Measurements from ENCODE around the gene MMP24OS. TPM values are rescaled to one million over a fixed set of nuclear protein-coding genes. Genes with fewer than 3 reads are reported as not detected.
A peak's percentile ranks its signal among the peaks of the same experiment; 100 is the strongest.

The MMP24OS gene
- total RNA-seq, 1 donor from 2014 or later: 43.1 TPM

DNA sequence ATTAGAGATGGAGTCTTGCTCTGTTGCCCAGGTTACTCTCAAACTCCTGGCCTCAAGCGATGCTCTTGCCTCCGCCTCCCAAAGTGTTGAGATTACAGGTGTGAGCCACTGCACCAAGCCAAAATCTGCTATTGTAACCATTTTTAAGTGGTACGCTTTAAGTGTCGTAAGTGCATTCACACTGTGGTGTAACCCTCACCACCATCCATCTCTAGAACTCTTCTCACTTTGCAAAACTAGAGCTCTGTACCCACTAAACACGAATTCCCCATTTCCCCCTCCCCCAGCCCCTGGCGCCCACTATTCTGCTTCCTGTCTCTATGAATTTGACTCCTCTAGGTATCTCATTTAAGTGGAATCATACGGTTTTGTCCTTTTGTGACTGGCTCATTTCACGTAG lies 17.1 kb upstream of the MMP24OS start:
- Histone ChIP-seq H3K27me3 (no peaks in the 10 kb centered on the region), H3K9me3 (no peaks in the 10 kb centered on the region), H3K36me3 (no peaks in the 10 kb centered on the region), H3K27ac (no peak overlapping the region), H3K4me1 (no peaks in the 10 kb centered on the region), H3K4me3 (no peak overlapping the region)
- DNase-seq (ENCODE audit: low spot score in 2 of 2): no peak
- TF ChIP-seq, protein P1, sequence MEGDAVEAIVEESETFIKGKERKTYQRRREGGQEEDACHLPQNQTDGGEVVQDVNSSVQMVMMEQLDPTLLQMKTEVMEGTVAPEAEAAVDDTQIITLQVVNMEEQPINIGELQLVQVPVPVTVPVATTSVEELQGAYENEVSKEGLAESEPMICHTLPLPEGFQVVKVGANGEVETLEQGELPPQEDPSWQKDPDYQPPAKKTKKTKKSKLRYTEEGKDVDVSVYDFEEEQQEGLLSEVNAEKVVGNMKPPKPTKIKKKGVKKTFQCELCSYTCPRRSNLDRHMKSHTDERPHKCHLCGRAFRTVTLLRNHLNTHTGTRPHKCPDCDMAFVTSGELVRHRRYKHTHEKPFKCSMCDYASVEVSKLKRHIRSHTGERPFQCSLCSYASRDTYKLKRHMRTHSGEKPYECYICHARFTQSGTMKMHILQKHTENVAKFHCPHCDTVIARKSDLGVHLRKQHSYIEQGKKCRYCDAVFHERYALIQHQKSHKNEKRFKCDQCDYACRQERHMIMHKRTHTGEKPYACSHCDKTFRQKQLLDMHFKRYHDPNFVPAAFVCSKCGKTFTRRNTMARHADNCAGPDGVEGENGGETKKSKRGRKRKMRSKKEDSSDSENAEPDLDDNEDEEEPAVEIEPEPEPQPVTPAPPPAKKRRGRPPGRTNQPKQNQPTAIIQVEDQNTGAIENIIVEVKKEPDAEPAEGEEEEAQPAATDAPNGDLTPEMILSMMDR (IDR thresholded peaks at IDR 0.05): no peak
- intact Hi-C loops (cut with DNase I): no loop called here

DNA sequence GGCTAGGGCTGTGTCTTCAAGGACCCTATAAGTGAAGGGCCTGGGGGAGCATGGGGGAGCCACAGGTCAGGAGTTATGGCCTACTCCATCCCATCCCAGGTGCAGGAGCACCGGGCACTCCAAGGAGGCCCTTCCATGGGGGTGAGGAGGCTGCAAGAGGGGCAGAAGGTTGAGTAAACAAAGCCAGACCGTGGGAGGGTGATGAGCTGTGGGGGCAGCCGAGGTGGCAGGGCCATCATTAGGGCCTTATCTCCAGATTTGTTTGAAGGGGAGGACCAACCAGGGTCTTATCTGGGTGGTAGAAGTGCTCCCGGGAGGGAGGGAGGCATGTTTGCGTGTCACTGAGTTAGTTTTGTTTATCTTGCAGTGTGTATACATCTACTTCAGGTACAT lies 16.4 kb upstream of the MMP24OS start:
- DNase-seq (ENCODE audit: low spot score in 2 of 2): peak in 1 of 2 donors; percentile 45
- Histone ChIP-seq H3K27ac (no peak overlapping the region), H3K4me1 (no peaks in the 10 kb centered on the region), H3K9me3 (no peaks in the 10 kb centered on the region), H3K36me3 (no peaks in the 10 kb centered on the region), H3K4me3 (no peak overlapping the region), H3K27me3 (no peaks in the 10 kb centered on the region)
- TF ChIP-seq, protein P1 (IDR thresholded peaks at IDR 0.05): no peak
- intact Hi-C loops (cut with DNase I): no loop called here

DNA sequence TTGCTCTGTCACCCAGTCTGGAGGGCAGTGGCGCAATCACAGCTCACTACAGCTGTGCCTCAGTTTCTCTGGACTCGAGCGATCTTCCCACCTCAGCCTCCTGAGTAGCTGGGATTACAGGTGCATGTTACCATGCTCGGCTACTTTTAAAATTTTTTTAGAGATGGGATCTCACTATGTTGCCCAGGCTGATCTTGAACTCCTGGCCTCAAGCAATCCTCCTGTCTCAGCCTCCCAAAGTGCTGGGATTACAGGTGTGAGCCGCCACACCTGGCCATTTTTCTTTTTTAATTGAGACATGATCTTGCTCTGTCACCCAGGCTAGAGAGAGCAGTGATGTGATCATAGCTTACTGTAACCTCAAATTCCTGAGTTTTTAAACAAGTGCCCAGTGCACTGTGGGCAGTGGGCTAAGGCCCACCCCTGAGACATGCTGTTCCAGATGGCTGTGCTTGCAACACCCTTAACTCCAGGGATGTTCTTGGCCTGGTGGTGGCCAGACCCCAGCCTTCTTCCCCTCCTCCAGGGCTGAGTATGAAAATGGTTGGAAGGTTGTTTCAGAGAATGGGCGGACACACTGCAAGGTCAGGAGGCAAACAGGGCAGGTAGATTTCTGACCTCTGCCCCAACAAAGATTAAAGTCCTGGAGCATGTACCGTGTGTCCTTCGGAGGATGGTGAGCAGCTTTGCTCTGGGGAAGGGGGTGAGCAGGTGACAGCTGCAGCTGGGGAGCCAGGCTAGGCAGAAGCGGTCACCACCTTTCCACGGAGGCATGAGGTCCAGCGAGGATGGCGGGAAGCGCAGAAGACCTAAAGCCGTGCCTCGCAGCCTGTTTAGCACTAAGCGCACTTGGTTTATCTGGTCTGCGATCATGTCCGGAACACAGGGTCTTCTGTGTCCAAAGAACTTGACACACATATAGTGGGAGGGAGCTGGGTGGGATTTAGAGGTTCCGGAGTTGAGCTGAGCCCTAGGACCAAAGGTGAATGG lies 15.7 kb upstream of the MMP24OS start:
- TF ChIP-seq, protein P1 (IDR thresholded peaks at IDR 0.05): no peak
- no peaks in the 10 kb centered on the region for H3K36me3 ChIP-seq
- DNase-seq (ENCODE audit: low spot score in 2 of 2): peak in 1 of 2 donors; percentile 34
- no peaks in the 10 kb centered on the region for H3K4me1 ChIP-seq
- H3K9me3 ChIP-seq: no peaks in the 10 kb centered on the region
- no peak overlapping the region for H3K27ac ChIP-seq
- intact Hi-C loops (cut with DNase I): no loop called here
- H3K4me3 ChIP-seq: no peak overlapping the region
- no peaks in the 10 kb centered on the region for H3K27me3 ChIP-seq

DNA sequence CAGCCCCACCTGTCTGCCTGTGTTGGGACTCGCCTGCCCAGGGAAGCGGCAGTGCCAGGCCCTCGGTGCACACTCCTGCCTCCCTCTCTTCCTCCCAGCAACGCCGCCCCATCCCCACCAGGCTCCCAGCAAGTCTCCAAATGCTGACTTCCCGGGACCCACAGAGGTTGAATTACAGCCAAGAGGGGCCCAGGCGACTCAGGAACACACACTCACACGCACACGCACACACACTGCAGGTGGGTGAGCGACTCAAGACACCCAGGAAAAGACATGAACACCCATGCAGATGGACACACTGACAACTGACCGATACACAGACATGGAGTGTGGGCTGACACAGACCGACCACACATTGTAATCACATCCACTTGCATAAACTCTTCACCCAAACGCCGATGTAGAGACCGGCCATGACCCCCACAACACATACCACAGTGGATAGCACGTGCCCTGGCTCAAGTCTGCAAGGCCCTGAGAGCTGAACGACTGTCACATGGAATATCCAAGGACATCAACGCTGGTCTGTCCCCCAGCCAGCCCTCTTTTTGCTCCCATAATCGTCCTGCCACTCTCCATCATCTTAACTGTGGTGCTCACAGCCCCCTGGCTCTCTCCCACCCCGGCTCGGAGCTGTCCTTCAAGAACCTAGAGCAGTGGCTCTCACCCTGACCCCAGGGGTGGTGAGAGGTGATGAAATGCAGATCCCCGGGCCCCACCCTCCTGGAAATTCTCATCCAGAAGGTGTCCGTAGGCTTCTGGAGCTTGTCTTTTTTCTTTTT lies 14.8 kb upstream of the MMP24OS start:
- intact Hi-C loops (cut with DNase I): no loop called here
- Histone ChIP-seq H3K27ac (no peak overlapping the region), H3K4me3 (no peak overlapping the region), H3K9me3 (no peaks in the 10 kb centered on the region), H3K4me1 (no peaks in the 10 kb centered on the region), H3K36me3 (no peaks in the 10 kb centered on the region), H3K27me3 (no peaks in the 10 kb centered on the region)
- TF ChIP-seq, protein P1 (IDR thresholded peaks at IDR 0.05): no peak
- no peak for DNase-seq (ENCODE audit: low spot score in 2 of 2)

DNA sequence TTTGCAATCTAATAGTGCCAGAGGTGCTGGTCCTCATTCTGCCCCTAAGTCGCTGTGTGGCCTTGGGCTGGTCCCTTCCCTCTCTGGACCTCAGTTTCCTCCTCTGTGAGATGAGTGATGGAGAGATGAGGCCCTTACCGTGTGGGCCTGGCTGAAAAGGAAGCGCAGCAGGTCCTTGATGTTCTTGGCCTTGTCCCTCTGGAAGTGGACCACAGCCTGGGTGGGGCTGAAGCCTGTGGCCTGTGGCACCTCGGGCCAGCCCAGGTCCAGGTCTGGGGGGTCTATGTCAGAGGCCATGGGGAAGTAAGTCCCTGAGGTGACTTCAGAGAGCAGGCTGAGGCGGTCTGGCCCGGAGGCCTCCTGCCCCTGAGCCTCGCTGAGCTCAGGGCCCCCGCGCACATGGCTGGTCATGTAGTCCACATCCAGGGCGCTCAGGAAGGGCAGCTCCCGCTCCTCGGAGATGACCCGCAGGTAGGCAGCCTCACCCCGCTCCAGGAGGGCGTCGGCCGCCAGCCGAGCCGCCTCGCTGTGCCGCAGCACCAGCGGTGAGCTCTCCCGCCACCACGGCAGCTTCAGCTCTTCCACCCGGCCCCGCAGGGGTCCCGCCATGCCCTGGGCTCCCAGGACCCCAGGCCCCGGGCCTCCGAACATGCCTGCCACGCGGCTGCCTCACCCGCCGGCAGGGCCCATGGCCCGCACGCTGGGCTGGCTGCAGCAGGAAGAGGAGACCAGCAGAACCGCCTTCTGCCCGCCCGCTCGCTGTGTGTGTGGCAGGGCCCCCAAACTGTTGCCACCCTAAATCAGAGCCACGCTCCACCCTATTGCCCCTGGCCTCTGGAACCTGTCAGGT lies 14.0 kb upstream of the MMP24OS start, which contains the start of gene FAM83C:
Gene FAM83C, minus strand, starts transcription at position 772 of the 850 bp plus-strand sequence. Its CDS starts 121 bp downstream, at position 651.
- TF ChIP-seq, protein P1 (IDR thresholded peaks at IDR 0.05): no peak
- no peaks in the 10 kb centered on the region for H3K9me3 ChIP-seq
- no peaks in the 10 kb centered on the region for H3K27me3 ChIP-seq
- no peak within 1 kb of the TSS for H3K27ac ChIP-seq
- intact Hi-C loops (cut with DNase I): no loop called here
- H3K4me3 ChIP-seq: no peak within 1 kb of the TSS
- no peaks in the 10 kb centered on the region for H3K36me3 ChIP-seq
- no peak for DNase-seq (ENCODE audit: low spot score in 2 of 2)
- H3K4me1 ChIP-seq: no peaks in the 10 kb centered on the region

Measured in ascending aorta (tissue), 2 donors.